Cardiac muscle cell (in vitro differentiated cells and primary cell): ENCODE results near the gene APLN. TPM values are rescaled to one million over a fixed set of nuclear protein-coding genes. Genes with fewer than 3 reads are reported as not detected.

Source experiments
- DNase-seq, 2 donors: peaks; one replicate each; pipeline versions ENCODE4 v3.0.0 to v3.0.0-alpha.2; 2010 to 2017; ENCODE audit warnings: low read depth in 1 of 2, low spot score in 1 of 2
- H3K27ac ChIP-seq: fragments of 200-600 bp; sonication (generic); 2 replicates; pipeline ENCODE4 v1.5.1; 2016
- H3K27me3 ChIP-seq: fragments of 200-600 bp; sonication (generic); 2 replicates; pipeline ENCODE4 v1.6.0; 2016; ENCODE audit warnings: control low read depth
- H3K36me3 ChIP-seq: fragments of 200-600 bp; sonication (generic); 2 replicates; pipeline ENCODE4 v1.5.1; 2016; ENCODE audit warnings: control low read depth
- H3K4me1 ChIP-seq: fragments of 200-600 bp; sonication (generic); 2 replicates; pipeline ENCODE4 v1.8.1; 2017; ENCODE audit warnings: low read depth, mild to moderate bottlenecking, mixed run types
- H3K4me3 ChIP-seq: fragments of 200-600 bp; sonication (generic); 2 replicates; pipeline ENCODE4 v1.5.1; 2016; ENCODE audit warnings: mild to moderate bottlenecking
- H3K9me3 ChIP-seq: fragments of 200-600 bp; sonication (generic); 2 replicates; pipeline ENCODE4 v1.5.1; 2017; ENCODE audit warnings: low read depth, mild to moderate bottlenecking, control low read depth
- polyA plus RNA-seq: library from polyadenylated mRNA; unstranded; fragments of >200 nt; fragmentation: Nextera tagmentation; extraction: Ambion mirVana; gene quantifications from 2 replicates; pipeline ENCODE4 v1.2.1, GENCODE V29; 2016
- total RNA-seq: library from RNA; depleted of rRNA; stranded (reverse); fragments of >200 nt; gene quantifications from 2 replicates; pipeline ENCODE4 v1.2.3, GENCODE V29; 2016
- TF ChIP-seq, protein P1 (sequence below): IDR thresholded peaks from 2 replicates; pipeline ENCODE4 v1.5.1; 2012; ENCODE audit warnings: low read depth, mild to moderate bottlenecking, low read length

The APLN gene
- total and polyA plus RNA-seq, 2 experiments from 2014 or later = 0.45 to 1.1 TPM

- Histone ChIP-seq H3K36me3 (no peaks in the 10 kb centered on the region), H3K27me3 (peaks cover 12% of the 10 kb centered on the region), H3K4me3 (no peak overlapping the region), H3K4me1 (no peaks in the 10 kb centered on the region), H3K27ac (no peak overlapping the region), H3K9me3 (no peaks in the 10 kb centered on the region)
- no peak for DNase-seq
- TF ChIP-seq, protein P1, sequence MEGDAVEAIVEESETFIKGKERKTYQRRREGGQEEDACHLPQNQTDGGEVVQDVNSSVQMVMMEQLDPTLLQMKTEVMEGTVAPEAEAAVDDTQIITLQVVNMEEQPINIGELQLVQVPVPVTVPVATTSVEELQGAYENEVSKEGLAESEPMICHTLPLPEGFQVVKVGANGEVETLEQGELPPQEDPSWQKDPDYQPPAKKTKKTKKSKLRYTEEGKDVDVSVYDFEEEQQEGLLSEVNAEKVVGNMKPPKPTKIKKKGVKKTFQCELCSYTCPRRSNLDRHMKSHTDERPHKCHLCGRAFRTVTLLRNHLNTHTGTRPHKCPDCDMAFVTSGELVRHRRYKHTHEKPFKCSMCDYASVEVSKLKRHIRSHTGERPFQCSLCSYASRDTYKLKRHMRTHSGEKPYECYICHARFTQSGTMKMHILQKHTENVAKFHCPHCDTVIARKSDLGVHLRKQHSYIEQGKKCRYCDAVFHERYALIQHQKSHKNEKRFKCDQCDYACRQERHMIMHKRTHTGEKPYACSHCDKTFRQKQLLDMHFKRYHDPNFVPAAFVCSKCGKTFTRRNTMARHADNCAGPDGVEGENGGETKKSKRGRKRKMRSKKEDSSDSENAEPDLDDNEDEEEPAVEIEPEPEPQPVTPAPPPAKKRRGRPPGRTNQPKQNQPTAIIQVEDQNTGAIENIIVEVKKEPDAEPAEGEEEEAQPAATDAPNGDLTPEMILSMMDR = no peak
Measured at GRCh38 chrX:129646566-129647417, 8.0 kb downstream of the APLN start.

- no peak overlapping the region for H3K4me3 ChIP-seq
- no peaks in the 10 kb centered on the region for H3K27me3 ChIP-seq
- no peak overlapping the region for H3K27ac ChIP-seq
- H3K4me1 ChIP-seq = no peaks in the 10 kb centered on the region
- peak in 1 of 2 donors; percentile 64 for DNase-seq
- H3K9me3 ChIP-seq = no peaks in the 10 kb centered on the region
- no peaks in the 10 kb centered on the region for H3K36me3 ChIP-seq
- TF ChIP-seq, protein P1 = no peak
Measured at GRCh38 chrX:129642641-129643040, 12.1 kb downstream of the APLN start.

DNA sequence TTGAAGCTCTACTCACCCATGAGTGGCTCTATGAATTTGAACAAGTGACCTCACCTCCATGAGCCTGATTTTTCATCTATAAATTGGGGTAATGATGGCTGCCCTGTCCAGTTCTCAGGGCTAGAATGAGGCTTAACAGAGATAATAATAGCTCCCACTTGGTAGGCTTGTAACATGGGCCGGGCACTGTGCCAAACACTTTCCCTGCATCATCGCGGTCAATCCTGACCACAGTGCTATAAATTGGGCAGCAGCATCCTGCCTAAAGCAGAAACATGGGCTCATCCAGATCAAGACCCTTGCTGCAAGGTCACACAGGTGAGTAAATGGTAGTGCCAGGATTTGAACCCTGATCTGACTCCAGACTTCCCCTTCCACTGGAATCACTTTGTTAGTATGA lies 12.8 kb downstream of the APLN start:
- no peaks in the 10 kb centered on the region for H3K27me3 ChIP-seq
- DNase-seq = peak in 1 of 2 donors; percentile 76
- no peak overlapping the region for H3K27ac ChIP-seq

DNA sequence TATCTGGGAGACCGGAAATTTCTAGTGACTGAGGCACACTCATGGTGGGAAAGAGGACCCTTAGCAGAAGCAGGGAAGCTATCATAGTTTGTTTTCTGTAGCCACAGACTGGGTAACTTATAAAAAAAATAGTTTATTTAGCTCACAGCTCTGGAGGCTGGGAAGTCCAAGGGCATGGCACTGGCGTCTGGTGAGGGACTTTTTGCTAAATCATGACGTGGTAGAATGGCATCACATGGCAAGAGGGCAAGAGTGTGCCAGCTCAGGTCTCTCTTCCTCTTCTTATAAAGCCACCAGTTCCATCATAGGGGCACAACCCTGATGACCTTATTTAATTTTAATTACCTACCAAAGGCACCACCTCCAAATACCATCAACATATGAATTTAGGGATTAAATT lies 13.3 kb downstream of the APLN start:
- Histone ChIP-seq H3K9me3 (no peaks in the 10 kb centered on the region), H3K27ac (no peak overlapping the region), H3K27me3 (no peaks in the 10 kb centered on the region), H3K4me1 (no peaks in the 10 kb centered on the region), H3K4me3 (no peak overlapping the region), H3K36me3 (no peaks in the 10 kb centered on the region)
- TF ChIP-seq, protein P1 = no peak
- DNase-seq = no peak

More for the DNA sequence above, 12.8 kb downstream of the APLN start:
- Histone ChIP-seq H3K4me1 (no peaks in the 10 kb centered on the region), H3K36me3 (no peaks in the 10 kb centered on the region), H3K4me3 (no peak overlapping the region), H3K9me3 (no peaks in the 10 kb centered on the region)
- TF ChIP-seq, protein P1 = no peak

GRCh38 chrX:129640737-129641136 lies 14.0 kb downstream of the APLN start:
- TF ChIP-seq, protein P1 = no peak

More at GRCh38 chrX:129640737-129641136, 14.0 kb downstream of the APLN start:
- no peaks in the 10 kb centered on the region for H3K4me1 ChIP-seq
- H3K4me3 ChIP-seq = no peak overlapping the region
- H3K36me3 ChIP-seq = no peaks in the 10 kb centered on the region
- no peak for DNase-seq
- H3K27ac ChIP-seq = no peak overlapping the region
- no peaks in the 10 kb centered on the region for H3K9me3 ChIP-seq
- H3K27me3 ChIP-seq = no peaks in the 10 kb centered on the region
